ENCODE results near the gene GSC2.

Gene GSC2

DNA sequence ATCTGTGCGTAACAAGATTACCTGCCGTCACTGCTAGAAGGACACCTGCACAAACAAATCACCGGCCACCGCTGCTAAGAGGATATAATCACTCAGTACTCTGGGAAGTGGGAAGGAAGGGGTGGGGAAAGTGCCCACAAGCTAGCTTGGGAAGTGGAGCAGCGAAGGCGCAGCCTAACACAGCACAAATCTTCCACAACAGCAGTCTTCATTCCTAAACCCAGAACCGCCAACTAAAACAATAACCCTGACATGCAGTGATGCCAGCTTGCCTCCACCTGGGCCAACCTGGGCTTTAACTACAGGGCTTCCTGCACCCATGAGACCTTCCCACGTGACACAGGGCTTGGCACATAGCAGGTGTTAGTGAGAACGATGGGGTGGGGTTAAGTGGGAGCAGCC, 33.0 kb downstream of the GSC2 start:
- H3K79me2 ChIP-seq (ENCODE audit: insufficient read depth, low read length) = peaks cover 89% of the 10 kb centered on the region
- no peak overlapping the region for H2AFZ ChIP-seq (ENCODE audit: low read length)
- no peaks in the 10 kb centered on the region for H3K36me3 ChIP-seq (ENCODE audit: insufficient read depth, low read length)
- no peaks in the 10 kb centered on the region for H3K9me3 ChIP-seq (ENCODE audit: insufficient read depth, low read depth, low read length)
- no peak overlapping the region for H3K9ac ChIP-seq (ENCODE audit: low read depth, low read length, poor library complexity, severe bottlenecking)
- peak overlapping the region; percentile 94 for H3K4me2 ChIP-seq (ENCODE audit: low read depth, low read length, poor library complexity, severe bottlenecking)
- no peaks in the 10 kb centered on the region for H3K27me3 ChIP-seq (ENCODE audit: insufficient read depth, low read length, poor library complexity, severe bottlenecking)
- no peaks in the 10 kb centered on the region for H3K9me2 ChIP-seq (replicated peaks; ENCODE audit: low read depth, low read length)
- H3F3A ChIP-seq (ENCODE audit: low read depth) = 0 out of 2 replicates have a peak, but pooled peaks cover 2% of the 10 kb centered on the region
- no peak overlapping the region for H3K4me3 ChIP-seq (ENCODE audit: low read length, poor library complexity, severe bottlenecking)
- peaks cover 72% of the 10 kb centered on the region for H4K20me1 ChIP-seq (ENCODE audit: insufficient read depth, low read length, poor library complexity, severe bottlenecking)
- peaks cover 60% of the 10 kb centered on the region for H3K4me1 ChIP-seq (ENCODE audit: insufficient read depth, low read length, poor library complexity, severe bottlenecking)
- TF ChIP-seq, protein P1, sequence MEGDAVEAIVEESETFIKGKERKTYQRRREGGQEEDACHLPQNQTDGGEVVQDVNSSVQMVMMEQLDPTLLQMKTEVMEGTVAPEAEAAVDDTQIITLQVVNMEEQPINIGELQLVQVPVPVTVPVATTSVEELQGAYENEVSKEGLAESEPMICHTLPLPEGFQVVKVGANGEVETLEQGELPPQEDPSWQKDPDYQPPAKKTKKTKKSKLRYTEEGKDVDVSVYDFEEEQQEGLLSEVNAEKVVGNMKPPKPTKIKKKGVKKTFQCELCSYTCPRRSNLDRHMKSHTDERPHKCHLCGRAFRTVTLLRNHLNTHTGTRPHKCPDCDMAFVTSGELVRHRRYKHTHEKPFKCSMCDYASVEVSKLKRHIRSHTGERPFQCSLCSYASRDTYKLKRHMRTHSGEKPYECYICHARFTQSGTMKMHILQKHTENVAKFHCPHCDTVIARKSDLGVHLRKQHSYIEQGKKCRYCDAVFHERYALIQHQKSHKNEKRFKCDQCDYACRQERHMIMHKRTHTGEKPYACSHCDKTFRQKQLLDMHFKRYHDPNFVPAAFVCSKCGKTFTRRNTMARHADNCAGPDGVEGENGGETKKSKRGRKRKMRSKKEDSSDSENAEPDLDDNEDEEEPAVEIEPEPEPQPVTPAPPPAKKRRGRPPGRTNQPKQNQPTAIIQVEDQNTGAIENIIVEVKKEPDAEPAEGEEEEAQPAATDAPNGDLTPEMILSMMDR (conservative IDR thresholded peaks at IDR 0.05; ENCODE audit: low read length) = no peak
- no peak for TF ChIP-seq EZH2phosphoT487 (IDR thresholded peaks at IDR 0.05; ENCODE audit: borderline replicate concordance)

DNA sequence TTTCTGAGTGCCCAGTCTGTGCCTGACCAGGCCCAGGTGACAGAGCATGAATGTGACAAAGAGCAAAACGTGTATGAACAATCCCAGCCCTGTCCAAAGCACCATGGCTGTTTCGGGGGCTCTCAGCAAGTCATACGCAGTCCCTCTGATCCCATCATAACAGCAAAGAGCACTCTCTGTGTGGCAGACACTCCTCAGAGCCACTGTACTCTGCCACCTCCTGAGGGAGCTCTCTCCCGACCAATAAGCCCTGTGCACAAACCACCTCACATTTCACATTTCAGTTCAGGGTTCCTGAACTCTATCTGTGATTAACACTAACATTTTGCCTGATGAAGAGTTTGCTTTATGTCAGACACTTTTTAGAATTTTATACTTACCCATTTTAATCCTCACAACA, 34.5 kb downstream of the GSC2 start:
- H3K4me1 ChIP-seq (ENCODE audit: insufficient read depth, low read length, poor library complexity, severe bottlenecking) = peaks cover 51% of the 10 kb centered on the region

DNA sequence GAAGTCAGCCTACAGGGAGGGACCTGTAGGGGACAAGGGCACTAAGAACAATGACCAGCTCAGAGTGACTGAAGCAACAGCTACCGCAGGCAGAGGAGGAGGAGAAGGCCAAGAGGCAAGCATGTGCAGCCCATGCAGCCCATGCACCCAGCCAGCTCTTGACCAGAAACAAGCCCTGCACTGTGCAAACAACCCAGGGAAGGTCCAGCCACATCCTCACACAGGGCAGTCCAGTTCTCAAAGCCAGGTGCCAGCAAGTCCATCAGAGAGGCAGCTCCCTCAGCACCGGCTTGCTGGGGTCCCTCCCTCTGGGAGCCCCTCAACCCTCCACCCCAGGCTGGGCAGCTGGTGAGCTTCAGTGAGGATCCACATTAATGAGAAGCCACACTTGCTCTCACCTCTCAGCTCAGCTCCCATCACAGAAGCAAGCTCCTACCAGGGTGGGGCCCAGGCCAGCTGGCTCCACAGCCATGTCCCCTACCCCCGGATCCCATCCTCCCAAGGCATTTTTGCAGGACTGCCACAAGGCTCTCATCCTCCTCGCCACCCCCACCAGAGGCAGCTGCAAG, 35.0 kb downstream of the GSC2 start:
- Histone ChIP-seq H3K9me3 (ENCODE audit: insufficient read depth, low read depth, low read length) (no peaks in the 10 kb centered on the region), H3K27me3 (ENCODE audit: insufficient read depth, low read length, poor library complexity, severe bottlenecking) (no peaks in the 10 kb centered on the region), H3F3A (ENCODE audit: low read depth) (0 out of 2 replicates have a peak, but pooled peaks cover 2% of the 10 kb centered on the region), H3K4me1 (ENCODE audit: insufficient read depth, low read length, poor library complexity, severe bottlenecking) (peaks cover 47% of the 10 kb centered on the region), H3K4me3 (ENCODE audit: low read length, poor library complexity, severe bottlenecking) (no peak overlapping the region), H3K4me2 (ENCODE audit: low read depth, low read length, poor library complexity, severe bottlenecking) (peak overlapping the region; percentile 94), H3K9me2 (replicated peaks; ENCODE audit: low read depth, low read length) (no peaks in the 10 kb centered on the region), H2AFZ (ENCODE audit: low read length) (no peak overlapping the region), H3K9ac (ENCODE audit: low read depth, low read length, poor library complexity, severe bottlenecking) (peak overlapping the region; percentile 28), H3K36me3 (ENCODE audit: insufficient read depth, low read length) (no peaks in the 10 kb centered on the region), H3K79me2 (ENCODE audit: insufficient read depth, low read length) (peaks cover 84% of the 10 kb centered on the region), H4K20me1 (ENCODE audit: insufficient read depth, low read length, poor library complexity, severe bottlenecking) (peaks cover 56% of the 10 kb centered on the region)
- TF ChIP-seq EZH2phosphoT487 (IDR thresholded peaks at IDR 0.05; ENCODE audit: borderline replicate concordance) = no peak
- TF ChIP-seq, protein P1 (conservative IDR thresholded peaks at IDR 0.05; ENCODE audit: low read length) = no peak

More for the DNA sequence above, 34.5 kb downstream of the GSC2 start:
- Histone ChIP-seq H3K27me3 (ENCODE audit: insufficient read depth, low read length, poor library complexity, severe bottlenecking) (no peaks in the 10 kb centered on the region), H3K79me2 (ENCODE audit: insufficient read depth, low read length) (peaks cover 87% of the 10 kb centered on the region), H4K20me1 (ENCODE audit: insufficient read depth, low read length, poor library complexity, severe bottlenecking) (peaks cover 59% of the 10 kb centered on the region), H3K9me3 (ENCODE audit: insufficient read depth, low read depth, low read length) (no peaks in the 10 kb centered on the region), H2AFZ (ENCODE audit: low read length) (no peak overlapping the region), H3F3A (ENCODE audit: low read depth) (0 out of 2 replicates have a peak, but pooled peaks cover 2% of the 10 kb centered on the region), H3K36me3 (ENCODE audit: insufficient read depth, low read length) (no peaks in the 10 kb centered on the region), H3K4me3 (ENCODE audit: low read length, poor library complexity, severe bottlenecking) (peak overlapping the region; percentile 36), H3K9me2 (replicated peaks; ENCODE audit: low read depth, low read length) (no peaks in the 10 kb centered on the region), H3K9ac (ENCODE audit: low read depth, low read length, poor library complexity, severe bottlenecking) (peak overlapping the region; percentile 28), H3K4me2 (ENCODE audit: low read depth, low read length, poor library complexity, severe bottlenecking) (peak overlapping the region; percentile 94)
- TF ChIP-seq, protein P1 (conservative IDR thresholded peaks at IDR 0.05; ENCODE audit: low read length) = peak; percentile 68
- no peak for TF ChIP-seq EZH2phosphoT487 (IDR thresholded peaks at IDR 0.05; ENCODE audit: borderline replicate concordance)
